Keratinocyte (primary cell): ENCODE measurements around the gene CPVL.

ENCODE experiments used
- CTCF ChIP-seq, 3 experiments: IDR thresholded peaks in 1 of 3; conservative IDR thresholded peaks in 1 of 3; optimal IDR thresholded peaks in 1 of 3; 2 replicates in 2 of 3; 3 replicates in 1 of 3; pipeline versions ENCODE3 to v1.5.1; 2011; ENCODE audit warnings: low read length in 3 of 3, mild to moderate bottlenecking in 3 of 3, moderate library complexity in 2 of 3, control low read depth in 1 of 3, inconsistent platforms in 1 of 3; ENCODE audit not compliant: insufficient read depth in 2 of 3; ENCODE audit errors: extremely low read depth in 1 of 3
- EZH2 ChIP-seq: IDR thresholded peaks from one replicate; pipeline ENCODE4 v1.6.1; 2012; ENCODE audit warnings: inconsistent platforms, mild to moderate bottlenecking, low read length, moderate library complexity

- TF ChIP-seq CTCF (optimal IDR thresholded peaks at IDR 0.05 in 1 of 3, IDR thresholded peaks at IDR 0.05 in 1 of 3, conservative IDR thresholded peaks at IDR 0.05 in 1 of 3; ENCODE audit: extremely low read depth in 1 of 3, insufficient read depth in 2 of 3, low read length in 3 of 3) (no peak), EZH2 (no peak)
Measured at GRCh38 chr7:28980451-28981160, 165.7 kb downstream of the CPVL start.
